ENCODE results near the gene MMP19.

The MMP19 gene

DNA sequence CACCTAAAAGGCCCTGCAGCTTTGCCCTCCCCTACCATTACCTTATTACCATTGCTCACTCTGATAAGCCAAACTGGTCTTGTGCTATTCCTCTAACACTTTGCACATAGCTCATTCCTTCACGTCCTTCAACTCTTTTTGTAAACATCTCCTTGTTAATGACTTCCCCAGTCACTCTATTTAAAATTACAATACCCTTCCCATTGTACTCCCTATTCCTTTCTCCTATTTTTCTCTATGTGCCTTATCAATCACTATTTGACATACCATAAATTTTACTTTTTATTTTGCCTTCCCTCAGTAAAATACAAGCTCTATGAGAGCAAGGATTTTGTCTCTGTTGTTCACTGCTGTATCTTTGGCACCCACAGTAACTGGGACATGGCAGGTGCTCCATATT is 30.6 kb downstream of the MMP19 start:
- no peak for DNase-seq

GRCh38 chr12:55809274-55809673 is 33.5 kb downstream of the MMP19 start:
- DNase-seq, result no peak

DNA sequence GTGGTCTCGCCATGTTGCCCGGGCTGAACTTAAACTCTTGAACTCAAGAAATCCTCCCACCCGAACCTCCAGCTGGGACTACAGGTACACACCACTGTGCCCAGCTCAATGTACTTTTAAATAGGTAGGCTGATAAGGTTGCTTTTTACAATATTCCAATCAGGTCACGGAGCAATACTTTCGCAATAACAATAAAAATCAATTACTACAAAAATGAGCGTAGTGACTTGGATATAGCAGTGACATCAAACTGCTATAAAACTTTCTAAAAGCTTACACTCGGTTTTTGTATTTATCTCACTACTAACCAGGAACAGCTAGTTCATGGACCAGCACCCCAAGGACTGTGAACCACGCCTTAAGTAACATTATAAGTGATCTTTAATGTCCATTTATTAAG is 35.8 kb downstream of the MMP19 start:
- DNase-seq, result no peak

DNA sequence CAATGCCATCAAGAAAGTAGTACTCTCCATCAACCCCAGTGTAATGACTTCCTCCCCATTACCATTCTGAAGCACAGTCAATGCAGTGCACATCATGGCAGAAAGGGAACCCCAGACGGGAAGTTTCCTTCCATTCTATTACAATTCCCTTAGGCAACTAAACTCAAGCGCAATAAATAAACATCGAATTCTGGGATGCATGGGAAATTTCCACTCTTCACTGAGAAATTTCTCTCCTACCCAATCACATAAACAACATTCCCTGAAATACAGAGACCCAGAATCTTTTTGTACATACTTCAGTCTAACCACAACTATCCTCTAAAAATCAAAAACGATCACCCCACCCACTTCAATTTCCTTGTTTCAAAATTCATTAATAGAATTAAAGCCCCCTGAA is 45.2 kb downstream of the MMP19 start:
- DNase-seq, result no peak

- peak; percentile 38 for DNase-seq
Measured at GRCh38 chr12:55797068-55797467, 45.7 kb downstream of the MMP19 start.

GRCh38 chr12:55795950-55796349 is 46.8 kb downstream of the MMP19 start:
- DNase-seq, result no peak

DNA sequence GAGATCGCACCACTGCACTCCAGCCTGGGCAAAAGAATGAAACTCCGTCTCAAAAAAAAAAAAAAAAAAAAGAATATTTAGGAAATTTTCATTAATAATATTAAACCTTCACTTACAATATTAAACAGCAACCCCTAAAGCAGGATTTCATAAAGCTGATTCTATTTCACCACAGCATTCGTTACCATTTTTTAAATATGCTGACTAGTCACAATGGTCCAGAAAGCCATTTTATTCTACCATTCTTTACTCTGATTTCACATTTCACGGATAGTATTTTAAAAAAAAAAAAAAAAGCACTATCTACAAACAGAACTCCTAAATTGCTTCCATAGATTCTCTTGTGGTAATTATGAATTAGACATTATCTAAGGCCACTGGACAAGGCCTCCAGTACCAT is 52.8 kb downstream of the MMP19 start:
- DNase-seq, result no peak

- DNase-seq, result no peak
Measured at GRCh38 chr12:55789171-55789570, 53.6 kb downstream of the MMP19 start.

GRCh38 chr12:55788546-55788945 is 54.2 kb downstream of the MMP19 start:
- DNase-seq, result no peak

Measured in CD4-positive, alpha-beta T cell treated with Interleukin-10 for 1 hour (primary cell).